SK-N-SH treated with all-trans-retinoic acid at 6 μM for 48 hours (cell line): ENCODE measurements around the gene IL15RA.

Source experiments
- ATAC-seq: fragments of 200-7000 bp; cut with Tn5 transposase; 3 replicates; pipeline ENCODE4 v1.9.1; 2020; ENCODE audit warnings: mild to moderate bottlenecking, moderate library complexity
- BACH2 ChIP-seq: fragments of 250-450 bp; sonication (Bioruptor Pico); IDR thresholded peaks from 2 replicates; pipeline ENCODE4 v1.9.0; 2021; ENCODE audit warnings: mild to moderate bottlenecking, borderline replicate concordance
- CSDC2 ChIP-seq: fragments of 250-450 bp; sonication (Bioruptor Pico); IDR thresholded peaks from 2 replicates; pipeline ENCODE4 v1.5.0; 2020; ENCODE audit warnings: mild to moderate bottlenecking, moderate library complexity
- ESRRG ChIP-seq: fragments of 250-450 bp; sonication (Bioruptor Pico); IDR thresholded peaks from 2 replicates; pipeline ENCODE4 v1.6.1; 2021; ENCODE audit warnings: mild to moderate bottlenecking
- ISL1 ChIP-seq: fragments of 250-450 bp; sonication (Bioruptor Pico); IDR thresholded peaks from 2 replicates; pipeline ENCODE4 v2.1.2; 2022; ENCODE audit warnings: mild to moderate bottlenecking, moderate library complexity
- OSR1 ChIP-seq: fragments of 250-450 bp; sonication (Bioruptor Pico); IDR thresholded peaks from 2 replicates; pipeline ENCODE4 v1.8.0; 2022; ENCODE audit warnings: moderate library complexity, mild to moderate bottlenecking, inconsistent platforms
- PPARA ChIP-seq: fragments of 250-450 bp; sonication (Bioruptor Pico); IDR thresholded peaks from 2 replicates; pipeline ENCODE4 v1.5.0; 2020; ENCODE audit warnings: mild to moderate bottlenecking, borderline replicate concordance
- SNAI2 ChIP-seq: fragments of 250-450 bp; sonication (Bioruptor Pico); IDR thresholded peaks from 2 replicates; pipeline ENCODE4 v1.5.0; 2020; ENCODE audit warnings: mild to moderate bottlenecking, moderate library complexity
- TCF4 ChIP-seq: fragments of 250-450 bp; sonication (Bioruptor Pico); IDR thresholded peaks from 2 replicates; pipeline ENCODE4 v1.8.0; 2021; ENCODE audit warnings: mild to moderate bottlenecking, moderate library complexity, borderline replicate concordance
- TOX ChIP-seq: fragments of 250-450 bp; sonication (Bioruptor Pico); IDR thresholded peaks from 2 replicates; pipeline ENCODE4 v1.8.0; 2021; ENCODE audit warnings: mild to moderate bottlenecking, moderate library complexity, borderline replicate concordance
- ZC3H10 ChIP-seq: fragments of 250-450 bp; sonication (Bioruptor Pico); IDR thresholded peaks from 2 replicates; pipeline ENCODE4 v1.5.1; 2021; ENCODE audit warnings: mild to moderate bottlenecking, moderate library complexity
- ZFP3 ChIP-seq: fragments of 250-450 bp; sonication (Bioruptor Pico); IDR thresholded peaks from 2 replicates; pipeline ENCODE4 v1.5.0; 2020; ENCODE audit warnings: mild to moderate bottlenecking, moderate library complexity
- ZFP30 ChIP-seq: fragments of 450-650 bp; formaldehyde crosslinking; IDR thresholded peaks from 2 replicates; pipeline ENCODE4 v1.5.0; 2022; ENCODE audit warnings: mild to moderate bottlenecking, moderate library complexity
- ZNF565 ChIP-seq: fragments of 450-650 bp; formaldehyde crosslinking; conservative IDR thresholded peaks from 2 replicates; pipeline ENCODE4 v1.5.0; 2020; ENCODE audit warnings: low read depth, mild to moderate bottlenecking, moderate library complexity
- ZNF70 ChIP-seq: fragments of 450-650 bp; formaldehyde crosslinking; IDR thresholded peaks from 2 replicates; pipeline ENCODE4 v1.5.0; 2020; ENCODE audit warnings: mild to moderate bottlenecking, moderate library complexity
- ZNF8 ChIP-seq: fragments of 450-650 bp; formaldehyde crosslinking; IDR thresholded peaks from 2 replicates; pipeline ENCODE4 v1.5.0; 2020; ENCODE audit warnings: mild to moderate bottlenecking, moderate library complexity
- TF ChIP-seq, protein P1 (sequence below): fragments of 250-450 bp; sonication (Bioruptor Pico); IDR thresholded peaks from 2 replicates; pipeline ENCODE4 v1.5.1; 2021; ENCODE audit warnings: mild to moderate bottlenecking, moderate library complexity
- TF ChIP-seq, protein P2 (sequence below): fragments of 250-450 bp; sonication (Bioruptor Pico); IDR thresholded peaks from 2 replicates; pipeline ENCODE4 v1.8.0; 2021; ENCODE audit warnings: low read depth, mild to moderate bottlenecking, moderate library complexity, borderline replicate concordance
- TF ChIP-seq, protein P3 (sequence below): fragments of 250-450 bp; sonication (Bioruptor Pico); IDR thresholded peaks from 2 replicates; pipeline ENCODE4 v1.5.1; 2020; ENCODE audit warnings: low read depth, mild to moderate bottlenecking, moderate library complexity

IL15RA gene

DNA sequence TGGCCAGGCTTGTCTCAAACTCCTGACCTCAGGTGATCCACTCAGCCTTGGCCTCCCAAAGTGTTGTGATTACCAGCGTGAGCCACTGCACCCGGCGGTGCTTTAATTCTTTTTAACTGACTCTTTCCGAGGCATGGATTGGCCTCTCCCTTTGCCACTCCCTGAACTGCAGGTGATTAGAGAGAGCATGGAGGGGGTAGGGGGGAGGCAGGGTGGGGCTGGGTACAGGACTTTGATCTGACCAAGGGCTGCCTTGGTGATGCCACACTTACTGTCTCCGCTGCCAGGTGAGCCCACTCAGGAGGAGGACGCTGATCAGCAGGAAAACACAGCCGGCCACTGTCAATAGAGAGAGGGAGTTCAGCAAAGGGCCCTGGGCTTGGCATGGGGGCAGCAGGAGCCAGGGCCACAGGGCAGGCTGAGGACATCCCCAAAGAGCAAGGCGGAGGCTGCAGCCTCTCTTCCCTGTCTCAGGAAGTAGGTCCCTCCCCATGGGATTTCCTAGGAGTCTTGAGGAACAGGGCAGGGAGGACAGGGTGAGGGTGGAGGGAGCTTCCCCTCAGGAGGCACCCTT, 40.5 kb upstream of the IL15RA start:
- no peak for ATAC-seq
- TF ChIP-seq ZNF70 (CRISPR knock-in tag) (no peak), ZNF8 (CRISPR knock-in tag) (no peak), PPARA (CRISPR knock-in tag) (no peak), CSDC2 (CRISPR knock-in tag) (no peak), ZFP3 (no peak), ESRRG (CRISPR knock-in tag) (no peak), SNAI2 (CRISPR knock-in tag) (no peak), TCF4 (CRISPR knock-in tag) (no peak), BACH2 (CRISPR knock-in tag) (no peak), TOX (no peak)
- TF ChIP-seq, protein P1, sequence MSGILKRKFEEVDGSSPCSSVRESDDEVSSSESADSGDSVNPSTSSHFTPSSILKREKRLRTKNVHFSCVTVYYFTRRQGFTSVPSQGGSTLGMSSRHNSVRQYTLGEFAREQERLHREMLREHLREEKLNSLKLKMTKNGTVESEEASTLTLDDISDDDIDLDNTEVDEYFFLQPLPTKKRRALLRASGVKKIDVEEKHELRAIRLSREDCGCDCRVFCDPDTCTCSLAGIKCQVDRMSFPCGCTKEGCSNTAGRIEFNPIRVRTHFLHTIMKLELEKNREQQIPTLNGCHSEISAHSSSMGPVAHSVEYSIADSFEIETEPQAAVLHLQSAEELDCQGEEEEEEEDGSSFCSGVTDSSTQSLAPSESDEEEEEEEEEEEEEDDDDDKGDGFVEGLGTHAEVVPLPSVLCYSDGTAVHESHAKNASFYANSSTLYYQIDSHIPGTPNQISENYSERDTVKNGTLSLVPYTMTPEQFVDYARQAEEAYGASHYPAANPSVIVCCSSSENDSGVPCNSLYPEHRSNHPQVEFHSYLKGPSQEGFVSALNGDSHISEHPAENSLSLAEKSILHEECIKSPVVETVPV (CRISPR knock-in tag): no peak
- TF ChIP-seq, protein P2, sequence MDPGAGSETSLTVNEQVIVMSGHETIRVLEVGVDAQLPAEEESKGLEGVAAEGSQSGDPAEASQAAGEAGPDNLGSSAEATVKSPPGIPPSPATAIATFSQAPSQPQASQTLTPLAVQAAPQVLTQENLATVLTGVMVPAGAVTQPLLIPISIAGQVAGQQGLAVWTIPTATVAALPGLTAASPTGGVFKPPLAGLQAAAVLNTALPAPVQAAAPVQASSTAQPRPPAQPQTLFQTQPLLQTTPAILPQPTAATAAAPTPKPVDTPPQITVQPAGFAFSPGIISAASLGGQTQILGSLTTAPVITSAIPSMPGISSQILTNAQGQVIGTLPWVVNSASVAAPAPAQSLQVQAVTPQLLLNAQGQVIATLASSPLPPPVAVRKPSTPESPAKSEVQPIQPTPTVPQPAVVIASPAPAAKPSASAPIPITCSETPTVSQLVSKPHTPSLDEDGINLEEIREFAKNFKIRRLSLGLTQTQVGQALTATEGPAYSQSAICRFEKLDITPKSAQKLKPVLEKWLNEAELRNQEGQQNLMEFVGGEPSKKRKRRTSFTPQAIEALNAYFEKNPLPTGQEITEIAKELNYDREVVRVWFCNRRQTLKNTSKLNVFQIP (CRISPR knock-in tag): no peak

DNA sequence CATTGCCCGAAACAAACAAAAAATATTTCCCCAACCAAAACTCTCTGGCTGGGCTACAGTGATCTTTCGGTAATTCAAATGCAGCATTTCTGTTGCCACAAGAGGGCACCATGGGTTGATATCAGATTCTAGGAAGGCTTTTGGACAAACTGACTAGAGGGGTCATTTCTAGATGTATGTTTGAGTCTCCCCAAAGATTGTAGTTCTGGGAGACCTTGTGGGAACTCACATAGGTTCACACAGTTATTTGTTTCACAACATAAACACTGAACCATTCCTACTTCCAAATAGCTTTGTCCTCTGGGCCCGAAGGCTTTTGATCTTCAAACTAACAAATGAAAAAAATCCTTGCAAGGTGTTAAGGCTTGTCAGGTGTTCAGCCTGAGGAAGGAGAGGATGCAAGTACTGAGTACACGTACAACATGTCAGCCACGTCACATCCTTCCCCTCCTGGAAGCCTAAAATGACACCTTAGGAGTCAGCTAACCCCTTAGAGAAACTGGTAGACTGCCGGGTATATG, 37.0 kb upstream of the IL15RA start:
- peak; percentile 89 for ATAC-seq
- no peak for TF ChIP-seq OSR1 (CRISPR knock-in tag)
- TF ChIP-seq PPARA (CRISPR knock-in tag): no peak
- TF ChIP-seq TCF4 (CRISPR knock-in tag): no peak
- TF ChIP-seq ZNF8 (CRISPR knock-in tag): no peak
- TF ChIP-seq, all 23 proteins: peak for 0

DNA sequence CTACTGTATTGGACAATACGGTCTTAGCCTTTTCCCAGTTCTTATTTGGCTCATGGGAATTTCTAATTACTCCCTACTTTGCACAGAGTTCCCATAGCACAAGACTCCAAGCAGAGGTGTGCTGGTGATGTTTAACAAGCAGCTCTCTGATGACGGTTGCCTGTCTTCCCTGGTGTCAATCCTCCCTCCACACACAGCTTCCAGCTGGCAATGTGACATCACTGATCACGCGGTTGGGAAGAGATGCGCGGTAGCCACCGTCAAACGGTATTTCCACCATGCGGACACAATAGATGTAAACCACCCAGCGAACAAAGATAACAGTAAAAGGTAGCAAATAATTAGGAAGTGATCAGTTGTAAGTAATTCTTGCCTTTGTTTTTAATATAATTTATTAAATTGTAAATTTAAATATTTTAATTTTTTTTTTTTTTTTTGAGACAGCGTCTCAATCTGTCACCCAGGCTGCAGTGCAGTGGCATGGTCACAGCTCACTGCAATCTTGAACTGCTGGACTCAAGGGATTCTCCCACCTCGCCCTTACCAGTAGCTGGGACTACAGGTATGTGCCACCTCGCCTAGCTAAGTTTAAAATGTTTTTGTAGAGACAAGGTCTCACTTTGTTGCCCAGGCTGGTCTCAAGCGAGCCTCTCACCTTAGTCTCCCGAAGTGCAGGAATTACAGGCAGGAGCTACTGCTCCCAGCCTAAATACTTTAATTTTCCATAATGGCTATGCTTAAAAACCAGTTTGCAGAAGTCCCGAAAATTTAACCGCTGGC, 36.3 kb upstream of the IL15RA start:
- TF ChIP-seq ZC3H10 (no peak), ESRRG (CRISPR knock-in tag) (no peak), ZFP3 (no peak)
- TF ChIP-seq, all 23 proteins: peak for 0
- peak; percentile 66 for ATAC-seq

DNA sequence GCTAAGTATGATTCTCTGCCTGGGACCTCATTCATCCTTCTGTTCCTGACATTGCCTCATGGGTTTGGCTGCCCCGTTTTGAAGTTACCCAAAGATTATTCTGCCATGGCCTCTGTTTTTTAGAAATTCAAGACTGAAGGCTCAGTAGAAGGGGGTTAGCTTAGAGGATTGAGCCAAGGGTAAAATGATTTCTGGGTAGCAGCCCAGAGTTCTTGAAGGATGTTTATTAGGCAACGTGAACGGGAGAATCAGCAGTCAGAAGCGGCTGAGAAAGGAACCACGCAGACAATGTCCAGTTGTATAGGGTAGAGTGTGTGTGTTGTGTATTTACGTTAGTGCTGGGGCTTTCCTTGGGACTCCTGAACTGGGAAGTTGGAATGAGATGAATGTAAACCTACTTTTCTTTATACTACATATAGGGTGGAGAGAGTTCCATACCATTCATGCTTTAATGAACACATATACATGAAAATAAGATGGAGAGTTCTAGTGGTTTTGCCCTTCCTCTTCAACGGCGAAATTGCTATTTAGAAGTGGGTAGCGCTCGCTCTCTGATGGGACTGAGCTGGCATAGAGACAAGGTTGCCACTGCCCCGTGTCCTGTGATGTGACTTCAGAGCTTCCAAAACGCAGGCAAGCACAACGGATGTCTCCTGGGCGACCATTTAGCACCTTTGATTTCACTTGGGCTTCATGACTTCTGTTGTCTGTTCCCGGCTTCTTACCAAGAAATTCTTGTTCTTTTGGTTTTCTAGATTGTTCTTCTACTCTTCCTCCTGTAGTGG, 35.0 kb upstream of the IL15RA start:
- no peak for TF ChIP-seq ZFP3
- no peak for TF ChIP-seq CSDC2 (CRISPR knock-in tag)
- TF ChIP-seq ZFP30 (CRISPR knock-in tag): no peak
- no peak for TF ChIP-seq TCF4 (CRISPR knock-in tag)
- no peak for TF ChIP-seq ISL1
- TF ChIP-seq, protein P1 (CRISPR knock-in tag): no peak
- TF ChIP-seq ZC3H10: no peak
- no peak for TF ChIP-seq SNAI2 (CRISPR knock-in tag)
- ATAC-seq: no peak

DNA sequence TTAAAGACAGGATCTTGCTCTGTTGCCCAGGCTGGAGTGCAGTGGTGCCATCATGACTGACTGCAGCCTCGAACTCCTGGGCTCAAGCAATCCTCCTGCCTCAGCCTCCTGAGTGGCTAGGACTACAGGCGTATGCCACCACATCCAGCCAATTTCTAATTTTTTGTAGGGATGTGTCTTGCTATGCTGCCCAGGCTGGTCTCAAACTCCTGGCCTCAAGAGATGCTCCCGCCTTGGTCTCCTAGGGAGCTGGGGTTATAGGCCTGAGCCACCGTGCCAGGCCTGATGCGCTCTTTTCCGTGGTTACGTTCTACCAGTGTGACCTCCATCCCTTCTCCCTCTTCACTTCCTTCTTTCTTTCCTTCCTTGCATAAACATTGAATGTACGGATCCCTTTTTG, 34.2 kb upstream of the IL15RA start:
- no peak for ATAC-seq
- no peak for TF ChIP-seq ZNF8 (CRISPR knock-in tag)
- no peak for TF ChIP-seq ZNF565
- no peak for TF ChIP-seq OSR1 (CRISPR knock-in tag)
- TF ChIP-seq, protein P3, sequence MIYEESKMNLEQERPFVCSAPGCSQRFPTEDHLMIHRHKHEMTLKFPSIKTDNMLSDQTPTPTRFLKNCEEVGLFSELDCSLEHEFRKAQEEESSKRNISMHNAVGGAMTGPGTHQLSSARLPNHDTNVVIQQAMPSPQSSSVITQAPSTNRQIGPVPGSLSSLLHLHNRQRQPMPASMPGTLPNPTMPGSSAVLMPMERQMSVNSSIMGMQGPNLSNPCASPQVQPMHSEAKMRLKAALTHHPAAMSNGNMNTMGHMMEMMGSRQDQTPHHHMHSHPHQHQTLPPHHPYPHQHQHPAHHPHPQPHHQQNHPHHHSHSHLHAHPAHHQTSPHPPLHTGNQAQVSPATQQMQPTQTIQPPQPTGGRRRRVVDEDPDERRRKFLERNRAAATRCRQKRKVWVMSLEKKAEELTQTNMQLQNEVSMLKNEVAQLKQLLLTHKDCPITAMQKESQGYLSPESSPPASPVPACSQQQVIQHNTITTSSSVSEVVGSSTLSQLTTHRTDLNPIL: no peak
- no peak for TF ChIP-seq ZC3H10
- no peak for TF ChIP-seq PPARA (CRISPR knock-in tag)
- TF ChIP-seq ISL1: no peak
